ENCODE data around the gene GCGR. TPM values are rescaled to one million over a fixed set of nuclear protein-coding genes. Genes with fewer than 3 reads are reported as not detected.
A peak's percentile ranks its signal among the peaks of the same experiment; 100 is the strongest.

Gene GCGR
- total RNA-seq, 4 donors from 2014 or later = not detected

GRCh38 chr17:81821603-81822311, 17.8 kb downstream of the GCGR start:
- H3K27me3 ChIP-seq = no peaks in the 10 kb centered on the region
- H3K36me3 ChIP-seq = peaks cover 0 to 13% of the 10 kb centered on the region in 2 donors
- H3K9me3 ChIP-seq = no peaks in the 10 kb centered on the region
- TF ChIP-seq CTCF (IDR thresholded peaks at IDR 0.05) = peak in 1 of 6 experiments; percentile 23
- TF ChIP-seq POLR2A (IDR thresholded peaks at IDR 0.05) = no peak
- DNase-seq = peak; percentile 32 to 38
- no peak overlapping the region for H3K4me3 ChIP-seq (replicated peaks in 1 of 3)
- intact Hi-C loops (cut with DNase I) = no loop called here
- no peak overlapping the region for H3K27ac ChIP-seq
- H3K4me1 ChIP-seq = no peaks in the 10 kb centered on the region
- WGBS, 2 donors = 68 to 83% methylated on average over 5 to 6 of the region's 20 CpGs

- intact Hi-C loops (cut with DNase I) = no loop called here
- Histone ChIP-seq H3K9me3 (no peaks in the 10 kb centered on the region), H3K4me3 (replicated peaks in 1 of 3) (no peak overlapping the region), H3K27me3 (no peaks in the 10 kb centered on the region), H3K27ac (no peak overlapping the region), H3K36me3 (peaks cover 0 to 13% of the 10 kb centered on the region in 2 donors), H3K4me1 (no peaks in the 10 kb centered on the region)
- DNase-seq = no peak
- no peak for TF ChIP-seq CTCF (IDR thresholded peaks at IDR 0.05)
- no peak for TF ChIP-seq POLR2A (IDR thresholded peaks at IDR 0.05)
- WGBS, 2 donors = 95 to 100% methylated on average over 1 to 6 of the region's 8 CpGs
Observed at GRCh38 chr17:81822312-81822637, 18.3 kb downstream of the GCGR start.

GRCh38 chr17:81822996-81823819, 19.3 kb downstream of the GCGR start:
- Histone ChIP-seq H3K9me3 (no peaks in the 10 kb centered on the region), H3K27ac (no peak overlapping the region), H3K36me3 (peaks cover 0 to 13% of the 10 kb centered on the region in 2 donors), H3K4me1 (no peaks in the 10 kb centered on the region), H3K4me3 (replicated peaks in 1 of 3) (no peak overlapping the region), H3K27me3 (no peaks in the 10 kb centered on the region)
- intact Hi-C loops (cut with DNase I) = no loop called here
- no peak for TF ChIP-seq CTCF (IDR thresholded peaks at IDR 0.05)
- no peak for TF ChIP-seq POLR2A (IDR thresholded peaks at IDR 0.05)
- no peak for DNase-seq
- 95 to 96% methylated on average over 16 to 24 of the region's 30 CpGs for WGBS, 2 donors

- Histone ChIP-seq H3K36me3 (peaks cover 0 to 13% of the 10 kb centered on the region in 2 donors), H3K4me3 (replicated peaks in 1 of 3) (no peak overlapping the region), H3K4me1 (peaks cover 0 to 6% of the 10 kb centered on the region in 2 donors), H3K9me3 (no peaks in the 10 kb centered on the region), H3K27me3 (no peaks in the 10 kb centered on the region), H3K27ac (no peak overlapping the region)
- TF ChIP-seq POLR2A (IDR thresholded peaks at IDR 0.05) = no peak
- no peak for TF ChIP-seq CTCF (IDR thresholded peaks at IDR 0.05)
- intact Hi-C loops (cut with DNase I) = no loop called here
- DNase-seq = no peak
- WGBS, 2 donors = 93 to 94% methylated on average over 22 to 31 of the region's 33 CpGs
Observed at GRCh38 chr17:81823820-81824550, 20.0 kb downstream of the GCGR start.
